GM18868 (cell line): ENCODE results near the gene PROX2.

Experiments
- ATAC-seq: cut with Tn5 transposase; IDR thresholded peaks from one replicate; pipeline ENCODE4 v1.9.1; 2021; ENCODE audit warnings: mild to moderate bottlenecking, moderate library complexity; ENCODE audit not compliant: unreplicated experiment

The PROX2 gene

GRCh38 chr14:74882103-74882920 is 6.4 kb upstream of the PROX2 start:
- ATAC-seq, result peak; percentile 28

- peak; percentile 94 for ATAC-seq
Observed at GRCh38 chr14:74881431-74882102, 5.6 kb upstream of the PROX2 start, which contains the start of gene DLST. Gene DLST, plus strand, starts transcription at chr14:74881916. Its CDS starts 38 bp downstream, at chr14:74881954.

DNA sequence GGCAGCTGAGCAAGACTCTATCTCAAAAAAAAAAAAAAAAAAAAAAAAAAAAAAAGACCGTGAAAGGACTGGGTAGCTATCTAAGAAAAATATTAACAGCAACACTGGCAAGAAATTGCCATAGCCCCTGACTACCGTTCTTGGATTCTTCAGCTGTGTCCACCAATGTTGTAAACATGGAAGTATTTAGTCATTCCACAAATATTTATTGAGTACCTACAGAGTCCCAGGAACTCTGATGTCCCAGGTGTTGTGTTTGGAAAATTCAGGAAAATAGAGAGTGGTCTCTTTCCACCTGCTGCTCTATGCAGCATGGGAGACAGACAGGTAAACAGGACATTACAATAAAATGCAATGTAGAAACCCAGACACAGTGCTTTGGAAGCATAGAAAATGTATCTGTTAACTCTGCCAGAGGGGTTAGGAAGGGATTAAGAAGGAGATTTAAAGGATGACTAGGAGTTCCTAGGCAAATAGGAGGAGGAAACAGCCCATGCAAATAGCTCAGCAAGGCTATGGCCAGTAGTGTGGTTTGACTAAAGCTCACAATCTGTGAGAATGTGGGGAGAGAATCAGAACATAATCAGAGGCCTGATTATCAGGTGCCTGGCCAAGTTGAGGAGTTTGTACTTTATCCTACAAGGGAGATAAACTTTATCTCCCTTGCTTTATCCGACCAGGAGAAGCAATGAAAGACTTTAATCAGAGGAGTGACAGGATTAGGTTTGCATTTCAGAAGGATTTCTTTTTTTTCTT is 3.7 kb upstream of the PROX2 start:
- no peak for ATAC-seq

- ATAC-seq, result no peak
Observed at GRCh38 chr14:74875204-74875603, 741 bp downstream of the PROX2 start.

DNA sequence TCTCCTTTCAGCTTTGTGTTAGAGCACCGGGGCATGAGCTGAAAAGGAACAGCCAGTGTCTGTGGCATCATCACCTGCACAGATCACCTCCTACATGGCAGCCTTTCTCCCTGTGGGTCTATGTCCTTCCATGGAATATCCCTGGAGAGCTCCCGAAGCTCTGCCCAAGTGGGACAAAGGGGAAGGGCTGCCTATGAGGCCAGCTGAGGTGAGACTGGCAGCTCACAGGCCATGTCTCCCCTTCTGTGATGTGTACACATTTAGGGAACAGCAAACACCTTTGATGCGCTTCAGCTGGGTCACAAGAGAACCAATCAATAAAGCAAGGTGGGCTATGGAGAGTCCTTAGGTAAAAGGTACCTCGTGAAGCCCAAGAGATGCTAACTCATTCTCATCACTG is 4.1 kb downstream of the PROX2 start:
- no peak for ATAC-seq

DNA sequence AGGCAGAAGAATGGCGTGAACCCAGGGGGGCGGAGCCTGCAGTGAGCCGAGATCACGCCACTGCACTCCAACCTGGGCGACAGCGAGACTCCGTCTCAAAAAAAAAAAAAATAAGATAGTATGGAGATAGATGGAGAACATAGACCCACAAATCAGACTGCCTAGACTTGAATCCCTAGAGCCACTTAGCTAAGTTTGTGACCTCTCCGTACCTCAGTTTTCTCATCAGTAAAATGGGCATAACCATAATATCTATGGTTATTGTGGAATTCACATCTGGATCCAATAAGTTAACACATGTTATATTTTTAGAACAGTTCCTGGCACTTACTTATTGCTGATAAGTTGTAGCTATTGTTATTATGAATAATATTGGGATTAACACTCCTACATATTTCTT is 7.2 kb downstream of the PROX2 start:
- ATAC-seq, result no peak

DNA sequence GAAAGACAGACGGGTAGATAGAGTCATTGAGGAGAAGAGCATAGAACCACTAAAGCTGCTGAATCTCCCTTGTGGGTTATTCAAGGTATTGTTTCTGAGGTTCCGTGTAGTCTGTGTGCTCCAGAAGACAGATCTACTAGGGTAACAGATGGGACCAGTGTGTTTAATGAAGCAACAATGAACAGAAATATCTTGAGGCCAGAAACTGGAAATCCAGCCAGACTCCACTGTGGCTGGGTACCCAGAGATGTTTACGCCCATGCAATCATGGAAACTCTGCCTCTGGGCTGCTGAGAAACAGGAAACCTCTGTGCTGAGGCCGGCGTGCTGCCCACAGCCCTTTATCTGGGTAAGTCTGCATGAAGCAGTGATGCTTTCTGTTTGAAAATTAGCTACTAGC is 8.3 kb downstream of the PROX2 start:
- no peak for ATAC-seq

DNA sequence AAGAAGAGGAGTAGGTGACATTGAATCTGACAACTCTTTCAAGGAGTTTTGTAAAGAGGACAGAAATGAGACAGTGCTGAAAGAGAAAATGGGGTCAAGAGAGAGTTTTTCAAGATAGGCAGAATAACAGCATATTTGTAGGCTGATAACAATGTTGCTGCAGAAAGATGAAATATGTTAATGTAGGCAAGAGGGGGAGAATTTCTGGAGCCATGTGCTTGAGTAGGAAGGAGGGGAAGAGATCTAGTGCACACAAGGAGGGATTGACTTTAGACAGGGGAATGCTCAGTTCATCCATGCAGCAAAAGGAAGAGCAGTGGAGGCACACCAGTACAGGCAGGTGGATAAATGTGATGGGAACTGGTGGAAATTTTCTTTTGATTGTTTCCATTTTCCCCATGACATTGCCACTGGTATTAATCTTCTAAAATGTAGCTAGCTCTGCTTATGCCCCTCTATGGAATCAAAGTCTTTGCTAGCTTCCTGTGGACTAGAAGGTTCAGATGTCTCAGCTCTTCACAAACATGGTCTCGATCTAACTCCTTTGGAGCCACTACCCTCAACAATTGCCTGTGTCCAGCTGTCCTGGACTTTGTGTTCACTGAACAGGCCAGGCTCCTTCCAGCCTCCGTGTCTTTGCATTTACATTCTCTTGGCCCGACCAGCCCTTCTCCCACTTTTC is 9.1 kb downstream of the PROX2 start:
- ATAC-seq, result no peak

- ATAC-seq, result no peak
Observed at GRCh38 chr14:74865156-74865555, 10.8 kb downstream of the PROX2 start.

DNA sequence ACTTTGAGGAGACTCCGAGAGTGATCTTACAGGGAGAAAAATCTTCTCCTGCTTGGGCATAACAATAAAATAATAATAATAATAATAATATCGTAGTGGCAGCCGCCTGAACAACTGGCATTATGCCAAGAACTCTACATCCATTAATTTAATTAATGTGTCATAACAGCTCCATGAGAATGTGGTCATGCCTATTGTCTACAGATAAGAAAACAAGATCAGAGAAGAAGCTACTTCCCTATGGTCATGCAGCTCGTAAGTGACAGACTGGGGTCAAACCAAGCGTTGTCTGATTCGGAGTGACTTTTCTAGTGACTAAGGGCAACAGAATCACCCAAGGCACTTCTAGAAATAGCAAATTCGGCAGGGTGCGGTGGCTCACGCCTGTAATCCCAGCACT is 11.7 kb downstream of the PROX2 start:
- ATAC-seq, result no peak

- ATAC-seq, result no peak
Observed at GRCh38 chr14:74863274-74863673, 12.7 kb downstream of the PROX2 start.

DNA sequence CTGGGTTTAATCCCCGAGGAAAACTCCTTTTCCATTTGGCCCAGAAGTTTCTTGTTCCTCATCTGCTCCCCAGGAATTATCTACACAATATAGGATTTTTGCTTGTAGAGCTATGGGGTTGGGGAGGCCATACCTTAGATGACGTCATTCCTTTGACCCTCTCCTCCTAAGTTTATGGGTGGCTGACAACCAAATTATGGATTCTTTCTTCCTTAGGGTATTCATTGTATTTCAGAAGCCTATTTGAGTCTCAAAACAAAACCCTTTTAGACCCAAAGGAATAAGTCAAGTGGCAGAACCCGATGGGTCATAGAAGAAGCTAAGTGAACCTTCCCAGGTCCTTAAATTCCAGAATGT is 14.2 kb downstream of the PROX2 start:
- ATAC-seq, result no peak

DNA sequence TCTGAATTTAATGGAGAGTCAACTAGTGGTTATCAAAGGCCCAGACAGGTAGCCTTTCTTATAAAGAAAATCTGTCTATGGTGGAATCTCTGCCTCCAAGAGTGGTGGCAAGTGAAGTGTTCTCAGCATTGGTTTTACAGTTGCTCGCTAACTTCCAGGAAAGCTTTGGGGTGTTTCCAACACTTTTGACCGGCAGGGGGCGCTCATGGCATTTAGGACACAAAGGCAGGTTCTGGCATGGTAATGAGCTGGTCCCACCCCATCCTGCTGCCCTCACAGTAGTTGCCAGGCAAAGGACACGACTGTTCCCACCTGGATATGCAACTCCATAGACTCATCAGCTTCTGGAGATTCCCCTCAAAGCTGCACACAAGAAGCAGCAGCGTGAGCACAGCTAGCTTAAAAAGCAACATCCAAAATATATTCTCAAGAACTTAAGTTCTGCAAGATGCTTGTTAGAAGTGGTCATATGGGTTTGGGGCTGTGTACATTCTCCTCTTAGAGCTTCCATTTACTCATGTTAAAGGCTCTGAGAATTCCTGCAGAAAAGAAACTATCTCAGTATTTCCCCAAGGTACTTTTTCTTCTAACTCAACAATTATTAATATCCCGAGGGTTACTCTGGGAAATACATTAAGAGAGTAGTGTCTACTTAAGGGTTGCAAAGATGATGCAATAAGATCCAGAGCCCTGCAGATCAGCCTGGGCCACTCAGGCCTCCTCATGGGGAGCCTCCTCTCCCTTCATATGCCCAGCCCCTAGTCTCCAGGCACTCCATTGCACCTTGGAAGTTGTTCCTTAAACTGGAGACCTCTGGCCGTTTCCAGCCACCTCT is 14.8 kb downstream of the PROX2 start:
- no peak for ATAC-seq

- ATAC-seq, result no peak
Observed at GRCh38 chr14:74859757-74860552, 16.0 kb downstream of the PROX2 start.

DNA sequence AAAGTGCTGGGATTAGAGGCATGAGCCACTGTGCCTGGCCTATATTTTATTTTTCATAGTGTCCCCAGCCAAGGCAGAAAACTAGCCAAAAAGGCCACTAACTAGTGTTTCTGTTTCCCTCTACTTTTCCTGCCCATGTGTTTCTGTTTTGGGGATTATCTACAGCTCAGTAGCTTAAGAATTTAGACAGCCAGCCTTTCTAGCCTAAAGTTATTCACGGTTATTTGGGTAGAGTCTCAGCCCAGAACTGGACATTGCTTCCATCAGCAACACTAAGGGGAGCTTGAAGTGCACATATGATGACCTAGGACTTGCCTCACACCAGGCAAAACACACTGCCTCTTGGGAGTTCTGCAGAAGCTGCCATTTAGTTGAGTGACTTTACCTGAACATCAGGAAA is 17.9 kb downstream of the PROX2 start:
- no peak for ATAC-seq

DNA sequence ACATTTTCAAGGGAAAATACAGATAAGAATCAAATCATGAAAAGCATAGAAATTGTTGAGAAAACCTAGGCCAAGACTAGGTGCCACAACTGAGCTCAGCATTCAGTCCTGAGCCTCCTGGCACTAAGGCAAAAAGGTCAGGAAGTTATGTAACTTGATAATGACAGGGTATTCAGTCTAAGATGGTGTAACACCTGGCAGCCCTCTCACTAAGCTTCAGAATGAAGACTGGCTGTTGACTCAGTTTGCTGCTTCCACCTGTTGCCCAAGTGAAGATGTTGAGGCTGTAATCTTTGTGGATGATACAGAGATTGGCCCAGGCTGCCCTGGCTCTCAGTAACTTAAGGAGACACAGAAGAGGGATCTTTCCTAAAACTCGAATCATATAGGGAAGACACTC is 19.6 kb downstream of the PROX2 start:
- ATAC-seq, result no peak

GRCh38 chr14:74855945-74856344 is 20.0 kb downstream of the PROX2 start:
- ATAC-seq, result no peak

GRCh38 chr14:74855021-74855420 is 20.9 kb downstream of the PROX2 start:
- no peak for ATAC-seq

DNA sequence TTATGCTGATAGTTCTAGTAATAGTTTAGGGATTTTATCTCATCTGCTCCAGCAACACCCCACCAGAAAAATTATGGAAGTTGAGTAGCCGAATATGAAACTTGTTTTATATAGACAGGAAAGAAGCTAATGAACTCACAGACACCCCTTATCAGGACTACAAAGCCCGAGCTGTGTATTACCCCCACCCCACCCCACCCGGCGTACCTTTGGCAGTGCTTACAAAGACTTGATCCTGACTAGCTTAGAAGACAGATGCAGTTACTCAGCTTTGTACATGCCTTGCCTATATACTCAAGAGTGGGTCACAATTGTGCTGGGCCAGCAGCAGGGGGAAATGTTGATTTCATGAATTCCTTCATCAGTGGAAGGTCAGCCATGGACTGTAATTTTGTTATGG is 22.4 kb downstream of the PROX2 start:
- no peak for ATAC-seq
